Tibial artery (tissue), 4 donors: ENCODE measurements around the gene GLI2.

Experiments
- DNase-seq, 2 donors: peaks; one replicate each; pipeline ENCODE4 v3.0.0-alpha.2; 2019
- H3K27ac ChIP-seq, 2 donors: fragments of 200-600 bp; sonication (generic) in 1 of 2; 1 replicate in 1 of 2; 2 replicates in 1 of 2; pipeline ENCODE4 v1.5.1; 2018 to 2019; ENCODE audit warnings: mild to moderate bottlenecking in 1 of 2
- H3K27me3 ChIP-seq, 2 donors: fragments of 200-600 bp; sonication (generic) in 1 of 2; one replicate each; pipeline versions ENCODE4 v1.5.1 to v1.6.0; 2016 to 2019
- H3K36me3 ChIP-seq, 3 donors: fragments of 200-600 bp; sonication (generic) in 2 of 3; one replicate each; pipeline ENCODE4 v1.5.1; 2016 to 2019; ENCODE audit warnings: mild to moderate bottlenecking in 2 of 3
- H3K4me1 ChIP-seq, 4 donors: fragments of 200-600 bp; sonication (generic) in 2 of 4; 1 replicate in 3 of 4; 2 replicates in 1 of 4; pipeline ENCODE4 v1.5.1; 2016 to 2019
- H3K4me3 ChIP-seq, 2 donors: fragments of 200-600 bp; sonication (generic) in 1 of 2; 1 replicate in 1 of 2; 2 replicates in 1 of 2; pipeline ENCODE4 v1.5.1; 2018 to 2019; ENCODE audit warnings: mild to moderate bottlenecking in 2 of 2
- H3K9me3 ChIP-seq, 3 donors: fragments of 200-600 bp; sonication (generic) in 1 of 3; one replicate each; pipeline ENCODE4 v1.5.1; 2016 to 2019
- intact Hi-C: fragments of 100-400 bp; cut with DNase I; formaldehyde crosslinking; loops from one replicate; pipeline ENCODE4 v1.15.0; 2023; ENCODE audit warnings: low total_unique reads
- TF ChIP-seq, protein P1 (sequence below), 2 experiments: fragments of 200-600 bp in 1 of 2; fragments of 450-650 bp in 1 of 2; IDR thresholded peaks; one replicate each; pipeline ENCODE4 v1.5.1; 2017 to 2019; ENCODE audit warnings: antibody characterized with exemption in 2 of 2, mild to moderate bottlenecking in 1 of 2, moderate library complexity in 1 of 2

Gene GLI2

DNA sequence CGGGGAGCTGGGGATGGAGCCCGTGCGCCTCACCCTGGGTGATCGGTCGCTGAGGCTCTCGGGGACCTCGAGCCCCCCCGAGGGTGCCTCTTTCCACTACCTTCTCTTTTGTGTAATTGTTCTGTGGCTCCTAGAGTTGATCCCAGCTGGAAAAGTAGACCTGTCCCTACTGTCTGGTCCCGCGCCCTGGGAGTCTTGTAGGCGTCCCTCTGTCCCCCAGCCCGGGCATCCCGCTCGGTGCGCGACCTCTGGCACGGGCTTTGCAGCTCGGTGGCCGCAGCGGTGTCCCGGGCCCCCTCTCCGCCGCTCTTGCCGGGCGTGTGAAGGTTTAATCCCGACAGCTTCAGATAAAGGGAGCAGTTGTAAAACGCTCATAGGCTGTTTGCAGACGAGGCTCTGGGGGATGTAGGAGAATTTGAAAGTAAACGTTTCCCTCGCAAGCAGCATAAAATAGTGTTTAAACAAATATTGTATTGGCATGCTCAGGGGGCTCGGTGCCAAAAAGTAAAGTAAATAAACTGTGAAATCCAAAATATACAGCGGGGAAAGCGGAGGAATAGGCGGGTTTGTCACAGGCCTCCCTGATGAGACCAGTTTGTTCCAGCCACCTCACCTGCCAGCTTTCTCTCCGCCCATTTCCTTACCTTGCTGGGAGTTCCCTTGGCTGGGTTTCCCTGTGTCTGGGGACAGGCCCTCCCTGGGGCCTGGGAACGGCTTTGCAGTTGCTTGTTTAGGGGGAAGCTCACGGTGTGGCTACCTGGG is 1.9 kb downstream of the GLI2 start:
- intact Hi-C loops, result loop anchor here (5.0 to 10.0 kb wide), 3 partner anchors 70 to 177 kb away; no protein-coding TSS in a partner anchor
- peak in 1 of 2 donors; percentile 65 for DNase-seq
- peaks cover 0 to 10% of the 10 kb centered on the region in 2 donors for H3K27me3 ChIP-seq

DNA sequence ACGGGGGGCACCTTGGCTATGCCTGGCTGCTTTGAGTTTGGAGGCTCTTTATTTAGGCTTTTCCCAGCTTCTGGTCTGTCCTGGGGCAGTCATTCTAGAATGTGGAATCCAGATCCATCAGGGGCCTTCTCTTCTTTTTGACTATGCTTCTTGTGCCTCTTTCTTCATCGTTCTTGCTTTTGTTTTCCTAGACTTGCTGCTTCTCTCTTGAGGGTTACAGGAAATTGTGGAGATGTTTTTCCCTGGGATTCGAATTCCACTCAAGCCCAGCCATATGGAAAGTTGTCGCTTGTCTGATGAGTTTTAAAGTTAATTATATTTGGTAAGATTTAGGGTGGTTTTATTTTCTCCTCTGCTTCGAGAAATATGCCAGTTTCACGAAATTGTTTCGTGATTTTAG is 2.4 kb downstream of the GLI2 start:
- intact Hi-C loops, result loop anchor here (5.0 to 10.0 kb wide), 3 partner anchors 69 to 177 kb away; no protein-coding TSS in a partner anchor
- TF ChIP-seq, protein P1, sequence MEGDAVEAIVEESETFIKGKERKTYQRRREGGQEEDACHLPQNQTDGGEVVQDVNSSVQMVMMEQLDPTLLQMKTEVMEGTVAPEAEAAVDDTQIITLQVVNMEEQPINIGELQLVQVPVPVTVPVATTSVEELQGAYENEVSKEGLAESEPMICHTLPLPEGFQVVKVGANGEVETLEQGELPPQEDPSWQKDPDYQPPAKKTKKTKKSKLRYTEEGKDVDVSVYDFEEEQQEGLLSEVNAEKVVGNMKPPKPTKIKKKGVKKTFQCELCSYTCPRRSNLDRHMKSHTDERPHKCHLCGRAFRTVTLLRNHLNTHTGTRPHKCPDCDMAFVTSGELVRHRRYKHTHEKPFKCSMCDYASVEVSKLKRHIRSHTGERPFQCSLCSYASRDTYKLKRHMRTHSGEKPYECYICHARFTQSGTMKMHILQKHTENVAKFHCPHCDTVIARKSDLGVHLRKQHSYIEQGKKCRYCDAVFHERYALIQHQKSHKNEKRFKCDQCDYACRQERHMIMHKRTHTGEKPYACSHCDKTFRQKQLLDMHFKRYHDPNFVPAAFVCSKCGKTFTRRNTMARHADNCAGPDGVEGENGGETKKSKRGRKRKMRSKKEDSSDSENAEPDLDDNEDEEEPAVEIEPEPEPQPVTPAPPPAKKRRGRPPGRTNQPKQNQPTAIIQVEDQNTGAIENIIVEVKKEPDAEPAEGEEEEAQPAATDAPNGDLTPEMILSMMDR (IDR thresholded peaks at IDR 0.05), result no peak
- Histone ChIP-seq H3K36me3 (no peaks in the 10 kb centered on the region), H3K4me3 (peak overlapping the region; percentile 62 to 67), H3K9me3 (no peaks in the 10 kb centered on the region), H3K27me3 (peaks cover 0 to 10% of the 10 kb centered on the region in 2 donors), H3K4me1 (peaks cover 0 to 52% (median 36%) of the 10 kb centered on the region in 4 donors), H3K27ac (peak overlapping the region; percentile 79 to 91)
- DNase-seq, result no peak

More for the DNA sequence above, 1.9 kb downstream of the GLI2 start:
- peak overlapping the region; percentile 79 to 91 for H3K27ac ChIP-seq
- H3K4me1 ChIP-seq, result peaks cover 0 to 55% (median 38%) of the 10 kb centered on the region in 4 donors
- H3K36me3 ChIP-seq, result no peaks in the 10 kb centered on the region
- H3K4me3 ChIP-seq, result peak overlapping the region; percentile 62 to 67
- H3K9me3 ChIP-seq, result no peaks in the 10 kb centered on the region
- TF ChIP-seq, protein P1 (IDR thresholded peaks at IDR 0.05), result no peak

DNA sequence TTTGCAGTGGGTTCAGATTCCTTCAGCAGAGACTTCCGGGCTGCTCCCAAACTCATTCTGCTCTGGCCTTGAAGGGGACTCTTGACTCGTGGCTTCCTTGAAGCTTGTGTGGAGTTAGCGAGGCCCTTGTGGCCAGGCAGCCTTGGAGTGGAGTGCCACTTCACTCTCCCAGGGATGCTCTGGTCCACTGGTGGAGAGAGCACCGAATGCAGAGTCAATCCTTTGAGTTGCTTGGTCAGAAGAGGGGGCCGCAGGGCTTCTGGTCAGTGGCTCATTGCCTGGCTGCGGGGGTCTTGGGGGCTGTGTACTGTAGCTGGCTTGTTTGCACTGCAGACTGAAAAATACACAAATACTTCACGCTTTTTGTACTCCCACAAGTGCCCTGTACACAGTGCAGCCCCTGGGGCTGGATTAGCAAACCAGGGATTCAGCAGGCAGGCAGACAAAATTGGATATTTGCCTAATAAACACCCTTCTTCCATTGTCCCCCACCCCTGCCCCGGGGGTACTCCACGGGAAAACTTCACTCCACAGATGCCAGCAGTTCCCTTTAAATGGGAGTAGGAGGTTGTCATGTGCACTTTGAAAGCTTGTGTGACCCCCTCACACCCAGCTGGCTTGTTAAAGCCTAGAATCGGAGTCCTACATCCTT is 3.2 kb downstream of the GLI2 start:
- intact Hi-C loops, result loop anchor here (5.0 to 10.0 kb wide), 3 partner anchors 68 to 176 kb away; no protein-coding TSS in a partner anchor
- H3K27ac ChIP-seq, result peak overlapping the region in 1 of 2 donors; percentile 79
- TF ChIP-seq, protein P1 (IDR thresholded peaks at IDR 0.05), result no peak
- H3K9me3 ChIP-seq, result no peaks in the 10 kb centered on the region
- H3K27me3 ChIP-seq, result peaks cover 0 to 10% of the 10 kb centered on the region in 2 donors
- no peak overlapping the region for H3K4me3 ChIP-seq
- no peaks in the 10 kb centered on the region for H3K36me3 ChIP-seq
- peak in 1 of 2 donors; percentile 60 for DNase-seq
- H3K4me1 ChIP-seq, result peaks cover 0 to 45% (median 33%) of the 10 kb centered on the region in 4 donors

DNA sequence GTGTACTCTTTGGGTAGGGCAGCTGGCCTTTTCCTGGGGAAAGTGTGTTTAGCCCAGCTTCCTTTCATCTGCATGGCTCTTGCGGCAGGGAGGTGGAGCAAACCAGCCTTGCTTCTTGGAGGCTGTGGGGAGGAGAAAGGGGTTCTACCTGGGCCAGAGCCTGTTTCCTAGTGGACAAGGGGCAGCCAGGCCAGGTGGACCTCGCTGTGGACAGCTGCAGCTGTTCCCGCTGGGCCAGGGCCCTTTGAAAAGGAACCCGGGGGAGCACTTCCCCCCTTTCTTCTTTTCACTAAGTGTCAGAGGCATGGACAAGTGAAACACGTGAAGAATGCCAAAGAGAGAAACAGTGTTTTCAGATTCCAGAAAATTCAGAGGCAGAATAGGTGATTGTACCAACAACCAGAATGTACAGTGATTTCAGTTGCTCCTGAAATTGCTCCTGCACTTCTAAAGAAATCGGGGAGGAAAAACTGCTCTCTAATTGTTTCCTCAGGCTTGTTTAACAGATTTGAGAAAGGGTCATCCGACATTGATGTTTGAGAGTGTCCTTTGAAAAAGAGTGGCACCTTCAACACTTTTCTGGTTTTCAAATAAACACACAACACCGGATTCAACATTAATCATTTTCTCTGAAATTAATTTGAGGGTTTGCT is 3.9 kb downstream of the GLI2 start:
- intact Hi-C loops, result loop anchor here (5.0 to 10.0 kb wide), 3 partner anchors 68 to 175 kb away; no protein-coding TSS in a partner anchor
- Histone ChIP-seq H3K36me3 (no peaks in the 10 kb centered on the region), H3K4me3 (no peak overlapping the region), H3K4me1 (peaks cover 0 to 45% (median 30%) of the 10 kb centered on the region in 4 donors), H3K9me3 (no peaks in the 10 kb centered on the region), H3K27ac (no peak overlapping the region), H3K27me3 (peaks cover 0 to 10% of the 10 kb centered on the region in 2 donors)
- peak in 1 of 2 donors; percentile 54 for DNase-seq
- TF ChIP-seq, protein P1 (IDR thresholded peaks at IDR 0.05), result no peak

DNA sequence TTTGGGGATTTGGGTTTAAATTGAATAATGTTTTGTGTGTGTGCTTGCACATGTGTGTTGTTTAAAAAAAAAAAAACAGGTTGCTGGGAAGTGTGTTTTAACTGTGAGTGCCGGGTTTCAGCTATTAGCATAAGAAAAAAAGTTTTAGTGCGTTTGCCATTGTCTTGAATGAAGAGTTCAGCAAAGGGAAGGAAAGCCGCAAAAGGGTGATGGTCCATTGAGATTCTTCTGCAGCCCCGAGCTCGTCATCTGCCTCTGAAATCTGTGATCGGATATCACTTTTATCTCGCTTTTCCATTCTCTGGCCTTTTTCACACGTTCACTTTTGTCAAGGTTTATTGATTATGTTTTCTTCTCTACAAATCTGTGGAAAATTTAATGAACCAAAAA is 4.7 kb downstream of the GLI2 start:
- peaks cover 0 to 10% of the 10 kb centered on the region in 2 donors for H3K27me3 ChIP-seq

More for the DNA sequence above, 4.7 kb downstream of the GLI2 start:
- intact Hi-C loops, result no loop called here
- Histone ChIP-seq H3K27ac (no peak overlapping the region), H3K36me3 (no peaks in the 10 kb centered on the region), H3K9me3 (no peaks in the 10 kb centered on the region), H3K4me3 (no peak overlapping the region), H3K4me1 (peaks cover 0 to 40% (median 25%) of the 10 kb centered on the region in 4 donors)
- no peak for DNase-seq
- TF ChIP-seq, protein P1 (IDR thresholded peaks at IDR 0.05), result no peak
